ENCODE measurements around the gene CYS1. TPM values are rescaled to one million over a fixed set of nuclear protein-coding genes. Genes with fewer than 3 reads are reported as not detected.
A peak's percentile ranks its signal among the peaks of the same experiment; 100 is the strongest.

CYS1 gene
- total and polyA plus RNA-seq, 2 of the 8 experiments (the other 6 are each of a cell fraction or from before 2014, with no cell fraction given) = 0.09 to 0.13 TPM

DNA sequence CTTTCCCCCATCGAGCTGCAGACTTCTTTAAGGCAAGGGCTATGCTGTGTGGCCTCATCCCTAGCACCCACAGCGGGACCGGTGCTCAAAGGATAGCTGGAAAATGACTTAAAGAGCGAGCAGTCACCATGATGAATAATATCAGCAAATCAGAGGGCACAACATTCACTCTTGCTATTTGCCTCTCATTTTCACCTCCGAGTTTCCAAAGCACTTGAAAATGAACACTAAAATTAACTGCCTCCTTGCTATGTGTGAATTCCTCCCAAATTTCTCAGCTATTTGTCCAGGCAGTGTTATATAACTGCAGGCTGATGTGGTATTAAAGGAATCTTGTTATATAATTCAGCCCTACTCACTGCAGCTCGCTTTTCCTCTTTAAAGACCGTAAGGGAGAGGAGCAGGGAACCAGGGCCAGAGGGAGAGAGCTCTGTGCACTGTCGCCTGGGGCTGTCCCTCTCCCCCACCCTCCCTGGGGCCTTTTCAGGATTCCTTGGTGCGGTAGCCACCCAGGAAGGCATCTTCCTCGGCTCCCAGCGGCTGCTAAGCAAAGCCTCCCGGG, 1.4 kb downstream of the CYS1 start:
- no peaks in the 10 kb centered on the region for H4K20me1 ChIP-seq (replicated peaks in 1 of 2; ENCODE audit: control insufficient read depth in 1 of 2, insufficient read depth in 2 of 2, low read length in 2 of 2)
- no peak overlapping the region for H2BK5ac ChIP-seq (ENCODE audit: low read depth, low read length)
- peak overlapping the region; percentile 71 for H3K18ac ChIP-seq (ENCODE audit: extremely low read depth, low read length)
- WGBS, 2 experiments (ENCODE audit: extremely low coverage in 1 of 2, insufficient coverage in 1 of 2, insufficient read length in 1 of 2, insufficient replicate concordance in 2 of 2, low coverage in 1 of 2, low lambda C conversion rate in 2 of 2, missing lambda C conversion rate in 1 of 2) = 47% methylated on average over 11 of the region's 12 CpGs; no CpG with 5 or more reads in 1 of the 2 experiments
- no peak overlapping the region for H3K9ac ChIP-seq (replicated peaks in 1 of 4; ENCODE audit: extremely low read depth in 1 of 4, low read depth in 3 of 4, low read length in 3 of 4)
- peak overlapping the region in 3 of 4 experiments; percentile 29 to 68 (median 42); a peak in 4 of 8 replicates for H3K4me3 ChIP-seq (ENCODE audit: extremely low read depth in 1 of 4, insufficient read depth in 2 of 4, low read depth in 3 of 4, low read length in 4 of 4)
- H4K91ac ChIP-seq (replicated peaks; ENCODE audit: insufficient read length, low read length) = no peak overlapping the region
- H4K5ac ChIP-seq (ENCODE audit: insufficient read length, low read depth, low read length) = no peak overlapping the region
- H3K23ac ChIP-seq (ENCODE audit: insufficient read length) = no peak overlapping the region
- H2BK20ac ChIP-seq (ENCODE audit: low read length) = no peak overlapping the region
- peaks cover 14 to 32% (median 25%) of the 10 kb centered on the region in 4 experiments for H3K27me3 ChIP-seq (replicated peaks in 1 of 4; ENCODE audit: control insufficient read depth in 3 of 4, extremely low read depth in 1 of 4, insufficient read depth in 3 of 4, low read length in 3 of 4)
- no peak overlapping the region for H3K14ac ChIP-seq (ENCODE audit: insufficient read length)
- H3K79me1 ChIP-seq (ENCODE audit: low read depth, low read length) = no peaks in the 10 kb centered on the region
- ChIA-PET CTCF (ENCODE audit: partially characterized antibody) (interaction anchor here (0.9 to 20.0 kb wide), 9 partner anchors 9 to 357 kb away, joined by 3 to 429 read pairs (median 4); no protein-coding TSS in a partner anchor), POLR2A (ENCODE audit: partially characterized antibody) (interaction anchor here (0.7 to 1.9 kb wide), 4 partner anchors 9 to 45 kb away, joined by 3 to 8 read pairs (median 4); partner anchors contain the start of genes KLF11 and RRM2)
- H2AK5ac ChIP-seq (ENCODE audit: low read depth, low read length) = no peak overlapping the region
- H3K56ac ChIP-seq (replicated peaks; ENCODE audit: insufficient read length, low read depth, low read length) = no peak overlapping the region
- no peaks in the 10 kb centered on the region for H3K79me2 ChIP-seq (ENCODE audit: control insufficient read depth in 1 of 2, insufficient read depth in 2 of 2, low read length in 2 of 2)
- no peaks in the 10 kb centered on the region for H3K36me3 ChIP-seq (ENCODE audit: control insufficient read depth in 2 of 4, insufficient read depth in 4 of 4, low read length in 3 of 4)
- H3K4me2 ChIP-seq (ENCODE audit: insufficient read depth in 1 of 2, low read depth in 2 of 2, low read length in 2 of 2) = peak overlapping the region; percentile 66 to 71
- H3K4me1 ChIP-seq (replicated peaks in 1 of 4; ENCODE audit: control insufficient read depth in 3 of 4, insufficient read depth in 4 of 4, low read length in 3 of 4) = peaks cover 0 to 7% (median 5%) of the 10 kb centered on the region in 4 experiments; a peak in 3 of 7 replicates
- no peak overlapping the region for H2BK15ac ChIP-seq (ENCODE audit: low read length)
- peaks cover 10% of the 10 kb centered on the region; the same call in 1 of the 2 replicates for H3K23me2 ChIP-seq (ENCODE audit: low read depth, low read length)
- no peak overlapping the region for H3K4ac ChIP-seq (replicated peaks; ENCODE audit: insufficient read length, low read depth, low read length)
- H2AFZ ChIP-seq (ENCODE audit: low read length) = no peak overlapping the region; the same call in 1 of the 2 replicates
- no peak for FAIRE-seq
- DNase-seq (ENCODE audit: low read depth in 1 of 2, low spot score in 2 of 2) = no peak
- no peak overlapping the region for H4K8ac ChIP-seq (ENCODE audit: extremely low read depth, insufficient read depth, low read length)
- H2BK12ac ChIP-seq (ENCODE audit: low read depth, low read length) = no peak overlapping the region
- no peaks in the 10 kb centered on the region for H3K9me3 ChIP-seq (ENCODE audit: insufficient read depth in 2 of 2, low read depth in 1 of 2, low read length in 1 of 2)
- no peak overlapping the region for H2BK120ac ChIP-seq (replicated peaks; ENCODE audit: low read depth, low read length)
- no peak overlapping the region for H3K27ac ChIP-seq (ENCODE audit: low read depth, low read length)
- TF ChIP-seq KDM1A (IDR thresholded peaks at IDR 0.05; ENCODE audit: borderline replicate concordance, low read length) (no peak), POU5F1 (IDR thresholded peaks at IDR 0.05; ENCODE audit: low read depth, low read length) (no peak), KDM4A (IDR thresholded peaks at IDR 0.05; ENCODE audit: low read depth, low read length, severe bottlenecking) (no peak), TAF1 (IDR thresholded peaks at IDR 0.05; ENCODE audit: low read depth, low read length) (no peak), RXRA (IDR thresholded peaks at IDR 0.05; ENCODE audit: insufficient read depth, low read depth, low read length) (no peak), SIN3A (conservative IDR thresholded peaks at IDR 0.05 in 1 of 2, IDR thresholded peaks at IDR 0.05 in 1 of 2; ENCODE audit: low read depth in 1 of 2, low read length in 2 of 2) (no peak), YY1 (IDR thresholded peaks at IDR 0.05; ENCODE audit: low read depth, low read length) (no peak), JUN (IDR thresholded peaks at IDR 0.05; ENCODE audit: low read depth, low read length) (no peak), SIX5 (IDR thresholded peaks at IDR 0.05; ENCODE audit: low read depth, low read length) (no peak), POLR2A (IDR thresholded peaks at IDR 0.05; ENCODE audit: control extremely low read depth in 1 of 2, low read depth in 2 of 2, low read length in 2 of 2) (no peak), TBP (IDR thresholded peaks at IDR 0.05; ENCODE audit: low read depth, low read length) (no peak)
- TF ChIP-seq, protein P1, sequence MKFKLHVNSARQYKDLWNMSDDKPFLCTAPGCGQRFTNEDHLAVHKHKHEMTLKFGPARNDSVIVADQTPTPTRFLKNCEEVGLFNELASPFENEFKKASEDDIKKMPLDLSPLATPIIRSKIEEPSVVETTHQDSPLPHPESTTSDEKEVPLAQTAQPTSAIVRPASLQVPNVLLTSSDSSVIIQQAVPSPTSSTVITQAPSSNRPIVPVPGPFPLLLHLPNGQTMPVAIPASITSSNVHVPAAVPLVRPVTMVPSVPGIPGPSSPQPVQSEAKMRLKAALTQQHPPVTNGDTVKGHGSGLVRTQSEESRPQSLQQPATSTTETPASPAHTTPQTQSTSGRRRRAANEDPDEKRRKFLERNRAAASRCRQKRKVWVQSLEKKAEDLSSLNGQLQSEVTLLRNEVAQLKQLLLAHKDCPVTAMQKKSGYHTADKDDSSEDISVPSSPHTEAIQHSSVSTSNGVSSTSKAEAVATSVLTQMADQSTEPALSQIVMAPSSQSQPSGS (IDR thresholded peaks at IDR 0.05; ENCODE audit: low read length) = no peak

All from H1 (cell line).